ENCODE measurements around the gene C1orf21. TPM values are rescaled to one million over a fixed set of nuclear protein-coding genes. Genes with fewer than 3 reads are reported as not detected.

C1orf21 gene
- total RNA-seq, 2 experiments from 2014 or later, result 4.6 to 5.1 TPM

DNA sequence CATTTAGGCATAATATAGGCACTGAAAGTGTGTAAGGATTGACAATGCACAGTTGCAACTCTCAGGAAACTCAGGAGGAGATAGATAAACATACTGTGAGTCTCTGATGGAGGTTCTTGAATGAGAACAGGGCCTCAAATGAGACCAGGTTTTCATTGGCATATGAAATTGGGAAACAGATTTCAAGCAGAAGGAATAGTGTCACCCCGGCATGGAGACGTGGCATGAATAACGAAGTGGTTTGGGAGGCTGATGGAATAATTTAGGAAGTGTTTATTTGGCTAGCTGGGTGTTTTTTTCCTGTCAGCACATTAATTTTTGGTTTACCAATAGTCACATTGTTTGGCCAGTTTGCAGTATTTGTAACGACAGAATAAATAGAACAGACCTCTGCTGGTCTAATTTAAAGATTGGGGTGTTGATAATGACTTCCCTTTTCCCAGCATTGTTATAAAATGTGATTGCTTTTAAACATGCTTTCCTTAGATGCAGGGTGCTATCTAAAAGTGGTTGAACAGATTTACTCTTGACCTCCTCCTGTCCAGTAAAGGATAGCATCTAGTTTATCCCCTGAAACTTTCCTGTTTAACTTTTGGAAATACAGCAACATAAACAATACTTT, 132.0 kb downstream of the C1orf21 start:
- POLR2A ChIA-PET, result no interaction called here
- Mint-ChIP-seq H3K36me3 (ENCODE audit: low read depth) (no peaks in the 10 kb centered on the region), H3K27ac (no peak overlapping the region), H3K4me3 (no peak overlapping the region), H3K9me3 (ENCODE audit: insufficient read depth) (no peaks in the 10 kb centered on the region), H3K27me3 (ENCODE audit: low read depth) (peaks cover 6% of the 10 kb centered on the region), H3K4me1 (ENCODE audit: low read depth) (no peaks in the 10 kb centered on the region)
- DNase-seq, result no peak
- CTCF ChIA-PET, result no interaction called here
- ATAC-seq, result no peak

GRCh38 chr1:184520336-184520735, 133.5 kb downstream of the C1orf21 start:
- Mint-ChIP-seq H3K27ac (no peak overlapping the region), H3K4me1 (ENCODE audit: low read depth) (no peaks in the 10 kb centered on the region), H3K4me3 (no peak overlapping the region), H3K36me3 (ENCODE audit: low read depth) (no peaks in the 10 kb centered on the region), H3K9me3 (ENCODE audit: insufficient read depth) (no peaks in the 10 kb centered on the region), H3K27me3 (ENCODE audit: low read depth) (peaks cover 6% of the 10 kb centered on the region)
- DNase-seq (no peak), ATAC-seq (no peak)
- ChIA-PET CTCF (no interaction called here), POLR2A (no interaction called here)

- Mint-ChIP-seq H3K4me3 (no peak overlapping the region), H3K27ac (no peak overlapping the region), H3K36me3 (ENCODE audit: low read depth) (no peaks in the 10 kb centered on the region), H3K4me1 (ENCODE audit: low read depth) (no peaks in the 10 kb centered on the region), H3K9me3 (ENCODE audit: insufficient read depth) (no peaks in the 10 kb centered on the region), H3K27me3 (ENCODE audit: low read depth) (peaks cover 5% of the 10 kb centered on the region)
- CTCF ChIA-PET, result no interaction called here
- ATAC-seq (no peak), DNase-seq (no peak)
- POLR2A ChIA-PET, result no interaction called here
These were observed 137.4 kb downstream of the C1orf21 start for GRCh38 chr1:184524248-184524647.

- ChIA-PET POLR2A (no interaction called here), CTCF (no interaction called here)
- H3K36me3 Mint-ChIP-seq (ENCODE audit: low read depth), result no peaks in the 10 kb centered on the region
- peaks cover 11% of the 10 kb centered on the region for H3K27me3 Mint-ChIP-seq (ENCODE audit: low read depth)
- no peak overlapping the region for H3K27ac Mint-ChIP-seq
- H3K4me1 Mint-ChIP-seq (ENCODE audit: low read depth), result no peaks in the 10 kb centered on the region
- no peak for DNase-seq
- no peak overlapping the region for H3K4me3 Mint-ChIP-seq
- no peaks in the 10 kb centered on the region for H3K9me3 Mint-ChIP-seq (ENCODE audit: insufficient read depth)
- ATAC-seq, result no peak
These were observed 140.6 kb downstream of the C1orf21 start for GRCh38 chr1:184527402-184527801.

GRCh38 chr1:184530226-184530625, 143.4 kb downstream of the C1orf21 start:
- no peak overlapping the region for H3K4me3 Mint-ChIP-seq
- no peak overlapping the region for H3K27ac Mint-ChIP-seq
- ChIA-PET POLR2A (no interaction called here), CTCF (no interaction called here)
- ATAC-seq, result no peak
- no peak for DNase-seq
- H3K36me3 Mint-ChIP-seq (ENCODE audit: low read depth), result no peaks in the 10 kb centered on the region
- no peaks in the 10 kb centered on the region for H3K9me3 Mint-ChIP-seq (ENCODE audit: insufficient read depth)
- peaks cover 9% of the 10 kb centered on the region for H3K27me3 Mint-ChIP-seq (ENCODE audit: low read depth)
- H3K4me1 Mint-ChIP-seq (ENCODE audit: low read depth), result peaks cover 2% of the 10 kb centered on the region

- ChIA-PET CTCF (no interaction called here), POLR2A (no interaction called here)
- DNase-seq (no peak), ATAC-seq (no peak)
- Mint-ChIP-seq H3K9me3 (ENCODE audit: insufficient read depth) (no peaks in the 10 kb centered on the region), H3K27me3 (ENCODE audit: low read depth) (peaks cover 9% of the 10 kb centered on the region), H3K27ac (no peak overlapping the region), H3K4me1 (ENCODE audit: low read depth) (peaks cover 2% of the 10 kb centered on the region), H3K4me3 (no peak overlapping the region), H3K36me3 (ENCODE audit: low read depth) (no peaks in the 10 kb centered on the region)
These were observed 144.5 kb downstream of the C1orf21 start for GRCh38 chr1:184531296-184531695.

DNA sequence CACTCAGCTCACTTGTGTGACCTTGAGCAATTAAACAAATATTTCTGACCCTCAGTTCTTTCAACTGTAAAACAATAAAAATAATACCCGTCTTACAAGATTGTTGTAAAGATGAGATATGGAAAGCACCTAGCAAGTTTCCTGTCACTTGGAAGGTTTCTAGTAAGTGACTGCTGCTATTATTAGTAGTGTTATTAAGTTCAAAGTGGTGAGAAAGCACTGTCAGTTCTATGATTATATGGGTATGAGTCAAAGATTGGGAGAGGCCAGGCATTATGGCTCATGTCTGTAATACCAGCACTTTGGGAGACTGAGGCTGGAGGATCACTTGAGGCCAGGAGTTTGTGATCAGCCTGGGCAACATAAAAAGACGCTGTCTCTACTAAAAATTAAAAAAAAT, 145.4 kb downstream of the C1orf21 start:
- Mint-ChIP-seq H3K27me3 (ENCODE audit: low read depth) (peaks cover 9% of the 10 kb centered on the region), H3K4me1 (ENCODE audit: low read depth) (peaks cover 2% of the 10 kb centered on the region), H3K9me3 (ENCODE audit: insufficient read depth) (no peaks in the 10 kb centered on the region), H3K4me3 (no peak overlapping the region), H3K36me3 (ENCODE audit: low read depth) (no peaks in the 10 kb centered on the region), H3K27ac (no peak overlapping the region)
- POLR2A ChIA-PET, result no interaction called here
- no peak for ATAC-seq
- CTCF ChIA-PET, result interaction anchor here (0.9 kb wide), 1 partner anchor 9 kb away, joined by 3 read pairs; no protein-coding TSS in a partner anchor
- no peak for DNase-seq

DNA sequence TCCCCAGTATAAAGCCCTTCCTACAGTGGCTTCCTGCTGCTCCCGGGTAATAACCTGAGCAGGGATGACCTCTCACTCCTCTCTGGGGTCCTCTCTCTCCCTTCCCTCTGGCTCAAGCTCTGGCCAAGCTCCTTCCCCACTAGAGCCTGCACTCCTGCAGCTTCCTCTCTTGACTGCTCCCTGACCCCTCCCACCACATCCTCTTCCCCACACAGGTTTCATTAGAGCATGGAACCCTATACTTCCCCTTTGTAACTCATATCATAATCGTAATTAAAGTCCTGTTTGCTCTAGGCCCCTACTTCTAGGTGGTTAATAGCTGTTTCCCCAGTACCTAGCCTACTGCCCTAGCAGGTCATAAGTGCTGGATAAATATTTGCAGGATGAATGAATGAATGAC, 146.2 kb downstream of the C1orf21 start:
- DNase-seq (no peak), ATAC-seq (no peak)
- H3K27ac Mint-ChIP-seq, result no peak overlapping the region
- ChIA-PET CTCF (interaction anchor here (0.9 kb wide), 1 partner anchor 9 kb away, joined by 3 read pairs; no protein-coding TSS in a partner anchor), POLR2A (no interaction called here)
- H3K4me3 Mint-ChIP-seq, result no peak overlapping the region
- peaks cover 2% of the 10 kb centered on the region for H3K4me1 Mint-ChIP-seq (ENCODE audit: low read depth)
- H3K27me3 Mint-ChIP-seq (ENCODE audit: low read depth), result peaks cover 9% of the 10 kb centered on the region
- no peaks in the 10 kb centered on the region for H3K9me3 Mint-ChIP-seq (ENCODE audit: insufficient read depth)
- no peaks in the 10 kb centered on the region for H3K36me3 Mint-ChIP-seq (ENCODE audit: low read depth)

- H3K4me1 Mint-ChIP-seq (ENCODE audit: low read depth), result peaks cover 2% of the 10 kb centered on the region
- ATAC-seq (no peak), DNase-seq (no peak)
- H3K36me3 Mint-ChIP-seq (ENCODE audit: low read depth), result no peaks in the 10 kb centered on the region
- H3K9me3 Mint-ChIP-seq (ENCODE audit: insufficient read depth), result no peaks in the 10 kb centered on the region
- no peak overlapping the region for H3K27ac Mint-ChIP-seq
- H3K27me3 Mint-ChIP-seq (ENCODE audit: low read depth), result peaks cover 9% of the 10 kb centered on the region
- CTCF ChIA-PET, result no interaction called here
- no peak overlapping the region for H3K4me3 Mint-ChIP-seq
- POLR2A ChIA-PET, result no interaction called here
These were observed 147.1 kb downstream of the C1orf21 start for GRCh38 chr1:184533915-184534314.

GRCh38 chr1:184534690-184535089, 147.9 kb downstream of the C1orf21 start:
- POLR2A ChIA-PET, result no interaction called here
- Mint-ChIP-seq H3K27me3 (ENCODE audit: low read depth) (peaks cover 9% of the 10 kb centered on the region), H3K4me3 (no peak overlapping the region), H3K36me3 (ENCODE audit: low read depth) (no peaks in the 10 kb centered on the region), H3K9me3 (ENCODE audit: insufficient read depth) (no peaks in the 10 kb centered on the region), H3K4me1 (ENCODE audit: low read depth) (peaks cover 2% of the 10 kb centered on the region), H3K27ac (no peak overlapping the region)
- DNase-seq (no peak), ATAC-seq (no peak)
- CTCF ChIA-PET, result no interaction called here

DNA sequence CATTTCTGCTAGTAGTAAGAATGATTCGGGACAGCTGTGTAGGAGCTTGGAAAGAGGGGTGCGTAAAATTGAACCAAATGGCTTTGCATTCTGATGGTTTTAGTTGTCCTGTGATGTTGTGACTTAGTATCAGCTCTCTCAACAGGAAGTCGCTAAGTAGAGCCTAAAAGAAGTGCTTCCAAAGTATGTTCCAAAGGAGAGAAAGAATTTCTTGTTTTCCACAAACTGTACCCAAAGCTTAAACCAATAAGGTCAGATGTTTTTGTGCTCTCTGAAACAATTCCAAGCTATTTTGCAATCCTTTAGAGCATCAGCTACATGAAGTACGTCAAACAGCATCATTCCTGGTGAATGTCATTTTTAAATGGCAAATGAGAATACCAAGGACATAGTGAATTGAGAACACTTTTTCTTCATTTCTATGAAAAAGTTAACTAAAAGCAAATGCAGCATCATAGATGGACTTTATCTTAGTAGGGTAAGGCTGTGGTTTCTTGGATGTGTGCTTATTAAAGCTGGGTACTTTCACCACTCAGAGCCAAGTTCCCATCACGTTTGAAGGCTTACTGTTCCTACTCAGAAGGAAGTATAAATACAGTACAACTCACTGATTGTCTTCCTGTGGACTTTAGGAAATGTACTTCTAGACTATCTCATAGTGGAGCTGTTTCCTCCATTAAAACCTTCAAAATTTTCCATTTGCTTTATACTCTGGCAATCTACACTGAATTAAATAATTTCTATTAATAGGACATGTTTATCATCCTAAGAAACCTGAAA, 148.6 kb downstream of the C1orf21 start:
- CTCF ChIA-PET, result no interaction called here
- Mint-ChIP-seq H3K9me3 (ENCODE audit: insufficient read depth) (no peaks in the 10 kb centered on the region), H3K4me3 (no peak overlapping the region), H3K36me3 (ENCODE audit: low read depth) (no peaks in the 10 kb centered on the region), H3K27me3 (ENCODE audit: low read depth) (peaks cover 9% of the 10 kb centered on the region), H3K4me1 (ENCODE audit: low read depth) (peaks cover 2% of the 10 kb centered on the region), H3K27ac (no peak overlapping the region)
- ATAC-seq, result no peak
- no peak for DNase-seq
- POLR2A ChIA-PET, result no interaction called here

GRCh38 chr1:184536246-184536985, 149.6 kb downstream of the C1orf21 start:
- CTCF ChIA-PET, result no interaction called here
- Mint-ChIP-seq H3K27ac (no peak overlapping the region), H3K4me3 (no peak overlapping the region)

More at GRCh38 chr1:184536246-184536985, 149.6 kb downstream of the C1orf21 start:
- no peaks in the 10 kb centered on the region for H3K36me3 Mint-ChIP-seq (ENCODE audit: low read depth)
- no peaks in the 10 kb centered on the region for H3K9me3 Mint-ChIP-seq (ENCODE audit: insufficient read depth)
- DNase-seq, result no peak
- H3K4me1 Mint-ChIP-seq (ENCODE audit: low read depth), result peaks cover 2% of the 10 kb centered on the region
- no peak for ATAC-seq
- POLR2A ChIA-PET, result no interaction called here
- peaks cover 6% of the 10 kb centered on the region for H3K27me3 Mint-ChIP-seq (ENCODE audit: low read depth)
